Measurements from ENCODE around the gene MSI2. TPM values are rescaled to one million over a fixed set of nuclear protein-coding genes. Genes with fewer than 3 reads are reported as not detected.

Gene MSI2
- total RNA-seq, 4 donors from 2014 or later: 27.3 to 50.4 (median 36.8) TPM

DNA sequence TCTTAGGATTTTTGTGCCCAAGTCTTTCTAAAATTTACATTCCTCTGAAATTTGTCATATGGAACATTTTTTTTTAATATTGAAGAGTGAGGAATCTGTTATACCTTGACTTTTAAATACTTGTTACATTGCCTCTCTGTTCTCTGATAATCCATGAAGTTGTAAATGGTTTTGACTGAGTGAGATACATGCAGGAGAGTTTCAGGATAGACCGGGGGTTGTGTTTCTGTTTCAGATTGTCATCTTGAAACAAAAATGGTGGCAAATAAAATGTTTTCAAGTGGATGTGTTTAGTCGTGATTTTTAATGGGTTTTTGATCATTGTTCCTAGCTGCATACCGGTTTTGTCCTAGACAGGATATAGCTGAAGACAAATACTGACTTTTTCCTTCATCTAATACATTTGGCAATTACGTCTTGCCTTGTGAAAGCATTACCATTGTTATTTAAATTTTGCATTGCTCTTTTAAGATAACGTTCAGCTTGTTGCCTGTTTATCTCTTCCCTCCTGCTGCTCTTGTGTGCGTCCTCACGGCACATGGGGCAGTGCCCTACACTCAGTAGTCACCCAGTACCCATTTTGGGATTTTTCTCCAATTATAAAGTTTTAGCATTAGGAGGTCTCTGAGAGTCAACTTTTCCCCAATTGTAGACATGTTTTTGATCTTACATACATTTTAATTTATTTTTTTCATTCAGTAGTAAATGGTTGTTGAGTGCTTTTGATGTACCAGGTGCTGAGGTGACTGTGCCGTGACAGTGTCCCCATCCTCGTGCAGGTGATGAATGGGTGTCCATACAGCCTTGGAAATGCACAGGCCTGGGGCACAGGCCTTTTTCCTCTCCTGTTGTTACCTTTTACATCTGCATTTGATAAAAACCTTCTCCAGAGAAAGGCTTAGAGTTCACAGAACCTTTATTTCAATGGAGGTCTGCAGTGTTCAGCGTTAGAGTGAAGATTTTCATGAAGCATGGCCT lies 169.9 kb downstream of the MSI2 start:
- Histone ChIP-seq H3K27ac (no peak overlapping the region), H3K9me3 (no peaks in the 10 kb centered on the region), H3K4me1 (peaks cover 0 to 8% (median 0%) of the 10 kb centered on the region in 3 donors), H3K27me3 (no peaks in the 10 kb centered on the region), H3K4me3 (no peak overlapping the region), H3K36me3 (no peaks in the 10 kb centered on the region)
- 91 to 92% methylated on average over 10 of the region's 10 CpGs for WGBS, 2 donors (ENCODE audit: low coverage in 1 of 2)
- no peak for TF ChIP-seq EP300 (IDR thresholded peaks at IDR 0.05)
- TF ChIP-seq, protein P1, sequence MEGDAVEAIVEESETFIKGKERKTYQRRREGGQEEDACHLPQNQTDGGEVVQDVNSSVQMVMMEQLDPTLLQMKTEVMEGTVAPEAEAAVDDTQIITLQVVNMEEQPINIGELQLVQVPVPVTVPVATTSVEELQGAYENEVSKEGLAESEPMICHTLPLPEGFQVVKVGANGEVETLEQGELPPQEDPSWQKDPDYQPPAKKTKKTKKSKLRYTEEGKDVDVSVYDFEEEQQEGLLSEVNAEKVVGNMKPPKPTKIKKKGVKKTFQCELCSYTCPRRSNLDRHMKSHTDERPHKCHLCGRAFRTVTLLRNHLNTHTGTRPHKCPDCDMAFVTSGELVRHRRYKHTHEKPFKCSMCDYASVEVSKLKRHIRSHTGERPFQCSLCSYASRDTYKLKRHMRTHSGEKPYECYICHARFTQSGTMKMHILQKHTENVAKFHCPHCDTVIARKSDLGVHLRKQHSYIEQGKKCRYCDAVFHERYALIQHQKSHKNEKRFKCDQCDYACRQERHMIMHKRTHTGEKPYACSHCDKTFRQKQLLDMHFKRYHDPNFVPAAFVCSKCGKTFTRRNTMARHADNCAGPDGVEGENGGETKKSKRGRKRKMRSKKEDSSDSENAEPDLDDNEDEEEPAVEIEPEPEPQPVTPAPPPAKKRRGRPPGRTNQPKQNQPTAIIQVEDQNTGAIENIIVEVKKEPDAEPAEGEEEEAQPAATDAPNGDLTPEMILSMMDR (IDR thresholded peaks at IDR 0.05): no peak
- TF ChIP-seq POLR2AphosphoS5 (IDR thresholded peaks at IDR 0.05): no peak
- no peak for TF ChIP-seq POLR2A (IDR thresholded peaks at IDR 0.05)
- ATAC-seq: no peak

DNA sequence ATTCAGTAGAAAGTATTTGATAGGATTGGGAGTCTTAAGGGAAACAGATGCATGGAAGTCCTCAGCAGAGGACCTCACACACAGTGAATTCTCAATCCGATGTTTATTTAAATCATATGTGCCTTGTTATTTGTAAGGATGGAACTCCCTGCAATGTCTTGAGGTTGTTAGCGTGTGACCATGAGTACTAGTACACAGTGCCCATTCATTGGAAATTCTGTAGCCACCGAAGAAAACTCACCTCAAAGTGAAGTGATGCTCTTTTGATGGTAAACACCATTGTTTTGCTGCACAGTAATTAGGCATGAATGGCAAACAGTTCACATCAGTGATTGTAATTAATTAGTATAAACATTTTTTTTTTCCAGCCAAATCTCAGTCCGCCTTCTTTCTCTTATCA lies 173.6 kb downstream of the MSI2 start:
- WGBS, 2 donors (ENCODE audit: low coverage in 1 of 2): 89 to 93% methylated on average over 3 to 4 of the region's 4 CpGs
- ATAC-seq: no peak
- no peaks in the 10 kb centered on the region for H3K36me3 ChIP-seq
- no peaks in the 10 kb centered on the region for H3K27me3 ChIP-seq
- TF ChIP-seq POLR2A (IDR thresholded peaks at IDR 0.05): no peak
- no peak for TF ChIP-seq EP300 (IDR thresholded peaks at IDR 0.05)
- no peak for TF ChIP-seq POLR2AphosphoS5 (IDR thresholded peaks at IDR 0.05)
- TF ChIP-seq, protein P1 (IDR thresholded peaks at IDR 0.05): no peak
- H3K4me1 ChIP-seq: peaks cover 0 to 8% (median 0%) of the 10 kb centered on the region in 3 donors
- H3K4me3 ChIP-seq: no peak overlapping the region
- no peak overlapping the region for H3K27ac ChIP-seq
- no peaks in the 10 kb centered on the region for H3K9me3 ChIP-seq

DNA sequence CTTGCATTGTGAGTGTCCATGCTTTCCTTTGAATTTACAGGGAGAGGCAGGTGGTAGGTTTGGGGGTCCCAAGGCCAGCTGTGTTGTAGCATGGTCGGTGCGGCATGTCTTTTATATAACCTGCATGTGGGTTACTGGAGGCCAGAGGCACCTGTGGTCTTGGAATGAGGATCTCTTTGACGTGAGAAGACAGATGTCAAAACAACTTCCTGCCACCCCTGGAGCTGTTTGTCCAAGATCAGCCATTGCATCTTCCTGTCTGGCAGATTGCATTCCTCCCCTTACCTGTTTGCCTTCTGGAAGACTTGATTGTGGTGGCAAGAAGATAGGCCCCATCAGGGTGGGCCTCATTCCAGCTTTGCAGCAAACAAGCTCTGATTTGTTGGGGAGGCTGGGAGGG lies 175.1 kb downstream of the MSI2 start:
- no peak for ATAC-seq
- TF ChIP-seq POLR2A (IDR thresholded peaks at IDR 0.05) (no peak), EP300 (IDR thresholded peaks at IDR 0.05) (no peak), POLR2AphosphoS5 (IDR thresholded peaks at IDR 0.05) (no peak)
- TF ChIP-seq, protein P1 (IDR thresholded peaks at IDR 0.05): no peak
- Histone ChIP-seq H3K4me3 (no peak overlapping the region), H3K4me1 (peaks cover 0 to 1% (median 0%) of the 10 kb centered on the region in 3 donors), H3K27ac (no peak overlapping the region), H3K36me3 (no peaks in the 10 kb centered on the region), H3K27me3 (no peaks in the 10 kb centered on the region), H3K9me3 (no peaks in the 10 kb centered on the region)
- 94 to 100% methylated on average over 2 to 3 of the region's 3 CpGs for WGBS, 2 donors (ENCODE audit: low coverage in 1 of 2)

DNA sequence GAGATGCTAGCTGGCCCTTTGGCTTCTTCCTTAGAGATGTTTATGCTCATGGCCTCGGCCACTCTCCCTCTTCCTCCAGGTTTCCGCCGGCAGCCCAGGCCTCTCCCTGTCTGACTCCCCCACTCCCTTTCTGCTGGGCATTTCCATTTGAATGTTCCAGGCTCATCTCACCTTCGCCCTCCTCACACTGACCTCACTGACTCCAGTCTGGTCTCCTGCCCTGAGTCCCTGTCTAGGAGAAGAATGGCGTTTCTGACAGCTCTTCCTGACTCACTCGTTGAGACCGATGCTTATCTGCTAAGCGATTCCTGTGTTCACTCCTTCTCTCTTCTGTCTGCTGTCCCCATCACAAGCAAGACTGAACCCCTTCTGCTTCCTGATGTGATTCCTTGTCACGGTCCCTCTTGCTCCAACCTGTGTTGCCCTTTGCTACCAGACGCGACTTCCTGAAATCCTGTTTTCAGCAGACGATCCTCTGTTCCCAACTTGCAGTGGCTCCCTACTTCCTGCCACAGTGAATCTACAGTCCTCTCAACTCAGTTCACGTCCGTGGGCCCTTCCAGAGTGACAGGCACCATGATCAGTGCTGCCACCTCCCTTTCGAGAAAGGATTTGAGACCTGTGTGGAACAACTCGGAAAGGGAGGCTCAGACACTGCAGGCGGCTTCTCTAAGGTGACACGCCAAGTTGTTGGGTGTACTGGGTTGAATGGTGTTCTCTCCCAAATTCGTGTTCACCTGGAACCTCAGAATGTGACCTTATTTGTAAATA lies 176.4 kb downstream of the MSI2 start:
- Histone ChIP-seq H3K4me3 (no peak overlapping the region), H3K27me3 (no peaks in the 10 kb centered on the region), H3K9me3 (no peaks in the 10 kb centered on the region), H3K4me1 (peaks cover 0 to 7% (median 0%) of the 10 kb centered on the region in 3 donors), H3K27ac (no peak overlapping the region), H3K36me3 (no peaks in the 10 kb centered on the region)
- WGBS, 2 donors (ENCODE audit: low coverage in 1 of 2): 70 to 92% methylated on average over 4 to 18 of the region's 19 CpGs
- TF ChIP-seq POLR2A (IDR thresholded peaks at IDR 0.05) (no peak), POLR2AphosphoS5 (IDR thresholded peaks at IDR 0.05) (no peak), EP300 (IDR thresholded peaks at IDR 0.05) (no peak)
- TF ChIP-seq, protein P1 (IDR thresholded peaks at IDR 0.05): no peak
- no peak for ATAC-seq

All from gastroesophageal sphincter (tissue), 4 donors.